NCI-H526 (cell line): ENCODE measurements around the gene LIG1.
"Not testable (repeated sequence)": the region's sequence is repeated elsewhere in the genome, so short reads cannot be mapped to it uniquely, and the experiment has no call there.

Experiments
- DNase-seq, 2 experiments: peaks; one replicate each; lab custom pipeline; 2025; lab: John Stamatoyannopoulos, UW

LIG1 gene

GRCh38 chr19:48121909-48122371, 48.2 kb downstream of the LIG1 start:
- no peak for DNase-seq

DNA sequence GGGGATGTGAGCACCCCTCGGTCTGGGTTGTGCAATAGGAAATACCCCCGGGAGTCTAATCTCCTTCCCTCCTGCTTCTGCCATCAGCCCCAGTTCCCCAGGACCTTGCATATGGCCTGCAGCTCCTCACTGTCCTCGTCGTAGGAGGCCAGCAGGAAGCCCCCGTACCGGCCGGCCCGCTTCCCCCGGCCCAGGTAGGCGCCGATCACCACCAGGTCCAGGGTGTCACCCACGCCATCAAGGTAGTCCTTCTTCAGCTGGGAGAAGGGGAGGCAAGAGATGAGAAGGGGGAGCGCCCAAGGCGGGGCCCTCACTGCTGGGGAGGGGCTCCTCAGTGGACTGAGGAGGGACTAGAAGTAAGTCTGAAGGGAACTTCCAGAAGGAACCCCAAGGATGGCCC, 49.1 kb downstream of the LIG1 start:
- DNase-seq, result no peak

GRCh38 chr19:48120505-48120904, 49.6 kb downstream of the LIG1 start:
- DNase-seq, result no peak

DNA sequence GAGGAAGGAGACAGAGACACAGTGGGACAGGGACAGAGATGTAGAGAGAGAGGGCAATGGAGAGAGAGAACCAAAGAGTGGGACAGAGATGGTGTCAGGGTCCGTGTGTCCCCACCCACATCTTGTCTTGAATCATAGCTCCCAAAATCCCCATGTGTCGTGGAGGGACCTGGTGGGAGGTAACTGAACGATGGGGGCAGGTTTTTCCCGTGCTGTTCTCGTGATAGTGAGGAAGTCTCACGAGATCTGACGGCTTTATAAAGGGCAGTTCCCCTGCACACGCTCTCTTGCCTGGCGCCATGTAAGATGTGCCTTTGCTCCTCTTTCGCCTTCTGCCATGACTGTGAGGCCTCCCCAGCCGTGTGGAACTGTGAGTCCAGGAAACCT, 52.0 kb downstream of the LIG1 start:
- no peak for DNase-seq

DNA sequence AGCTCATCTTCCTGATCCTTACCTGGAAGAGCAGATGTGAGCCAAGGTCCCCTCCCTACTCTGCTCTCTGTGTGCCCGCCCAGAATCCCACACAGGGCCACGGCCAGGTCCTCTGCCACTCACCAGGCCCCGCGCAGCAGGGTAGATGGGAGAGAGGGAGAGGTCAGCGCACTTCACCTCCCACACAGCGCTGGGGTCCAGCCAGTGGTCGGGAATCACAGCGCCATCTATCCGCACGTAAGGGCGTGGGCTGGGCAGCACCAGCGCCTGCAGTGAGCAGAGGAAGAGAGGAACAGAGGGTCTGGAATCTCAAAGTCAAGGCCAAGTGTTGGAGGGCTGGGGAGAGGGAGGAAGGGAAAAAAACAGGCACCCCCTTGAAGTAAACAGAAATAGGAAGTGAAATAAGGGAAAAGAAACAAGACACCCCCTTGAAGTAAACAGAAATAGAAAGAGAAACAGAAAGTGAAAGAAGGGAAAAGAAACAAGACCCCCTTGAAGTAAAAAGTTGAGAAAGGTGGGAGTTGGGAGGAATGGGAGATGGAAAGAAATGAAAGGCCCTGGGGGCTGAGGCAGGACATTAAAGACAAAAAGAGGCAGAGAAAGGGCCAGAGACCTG, 52.5 kb downstream of the LIG1 start:
- no peak for DNase-seq

GRCh38 chr19:48113190-48113917, 56.8 kb downstream of the LIG1 start:
- DNase-seq, result no peak

- peak; percentile 5 to 12 for DNase-seq
Observed at GRCh38 chr19:48111280-48111679, 58.9 kb downstream of the LIG1 start.

- peak; percentile 75 to 95 for DNase-seq
Observed at GRCh38 chr19:48110350-48110966, 59.7 kb downstream of the LIG1 start, which contains the start of gene PLA2G4C. TSS of gene PLA2G4C (minus strand) at chr19:48110817. CDS start at chr19:48106529, 4,288 bp downstream.

DNA sequence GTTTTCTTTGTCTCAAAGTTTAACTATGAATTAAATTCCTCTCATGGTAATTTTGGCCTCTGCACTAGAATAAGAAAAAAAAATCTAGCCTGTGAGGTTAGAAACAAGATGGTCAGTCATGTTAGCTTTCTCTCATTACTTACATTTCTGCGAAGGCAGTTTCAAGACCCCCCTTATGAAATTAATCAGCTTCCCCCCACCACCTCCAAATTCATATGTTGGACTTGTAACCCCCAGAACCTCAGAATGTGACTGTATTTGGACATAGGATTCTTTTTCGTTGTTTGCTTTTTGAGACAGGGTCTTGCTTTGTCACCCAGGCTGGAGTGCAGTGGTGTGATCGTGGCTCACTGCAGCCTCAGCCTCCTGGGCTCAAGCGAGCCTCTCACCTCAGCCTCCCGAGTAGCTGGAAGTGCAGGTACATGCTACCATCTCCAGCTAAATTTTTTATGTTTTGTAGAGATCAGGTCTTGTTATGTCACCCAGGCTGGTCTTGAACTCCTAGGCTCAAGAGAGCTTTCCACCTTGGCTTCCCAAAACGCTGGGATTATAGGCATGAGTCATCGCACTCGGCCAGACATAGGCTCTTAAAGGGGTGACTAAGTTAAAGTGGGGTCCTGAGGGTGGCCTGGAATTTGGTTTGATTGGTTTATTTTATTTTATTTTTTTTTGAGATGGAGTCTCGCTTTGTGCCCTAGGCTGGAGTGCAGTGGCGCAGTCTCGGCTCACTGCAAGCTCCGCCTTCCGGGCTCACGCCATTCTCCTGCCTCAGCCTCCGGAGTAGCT, 61.0 kb downstream of the LIG1 start:
- no peak for DNase-seq

DNA sequence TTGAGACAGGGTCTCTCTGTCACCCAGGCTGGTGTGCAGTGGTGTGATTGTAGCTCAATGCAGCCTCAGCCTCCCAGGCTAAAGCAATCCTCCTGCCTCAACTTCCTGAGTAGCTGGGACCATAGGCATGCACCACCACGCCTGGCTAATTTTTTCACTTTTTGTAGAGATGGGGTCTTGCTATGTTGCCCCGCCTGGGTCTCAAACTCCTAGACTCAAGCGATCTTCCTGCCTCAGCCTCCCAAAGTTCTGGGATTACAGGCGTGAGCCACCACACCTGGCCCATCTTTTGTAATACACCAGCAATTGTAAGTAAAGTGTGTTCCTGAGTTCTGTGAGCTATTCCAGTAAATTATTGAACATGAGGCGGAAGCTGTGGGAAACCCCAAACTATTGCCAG, 66.2 kb downstream of the LIG1 start:
- DNase-seq, result no peak

DNA sequence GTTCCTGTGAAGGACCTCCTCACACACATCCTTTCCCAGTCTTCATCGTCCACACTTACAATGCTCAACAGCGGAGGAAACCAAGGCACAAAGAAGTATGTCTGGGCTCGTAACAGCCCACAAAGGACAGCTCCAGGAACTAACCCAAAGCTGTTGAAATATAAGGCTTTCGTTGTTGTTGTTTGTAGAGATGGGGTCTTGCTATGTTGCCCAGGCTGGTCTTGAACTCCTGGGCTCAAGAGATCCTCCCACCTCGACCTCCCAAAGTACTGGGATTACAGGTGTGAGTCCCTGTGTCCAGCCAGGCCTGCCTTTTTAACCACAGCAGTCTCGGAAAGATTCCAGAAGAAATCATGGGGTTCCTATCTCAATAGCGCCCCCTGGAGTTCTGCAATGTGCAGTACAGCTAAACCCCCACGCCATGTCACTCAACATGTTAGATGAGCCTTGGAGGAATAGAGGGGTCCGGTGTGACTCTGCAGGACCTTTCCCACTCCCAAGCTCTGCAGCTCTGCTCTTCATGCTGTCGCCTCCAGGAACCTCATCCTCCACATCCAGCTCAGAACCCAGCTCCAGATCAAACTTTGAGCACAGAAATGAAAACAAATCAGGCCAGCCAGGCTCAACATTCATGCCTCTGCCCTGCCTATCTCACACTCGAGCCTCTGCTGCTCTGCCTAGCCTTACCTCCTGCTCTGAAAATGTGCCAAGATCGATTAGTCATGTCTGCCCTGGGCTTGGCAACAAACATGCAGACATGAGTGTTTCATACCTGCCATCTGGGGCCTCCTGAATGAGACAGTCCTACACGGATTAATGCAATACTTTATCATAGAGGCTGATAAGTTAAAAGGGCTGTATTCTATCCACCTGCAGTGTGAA, 67.0 kb downstream of the LIG1 start:
- DNase-seq, result peak; percentile 54 to 73

DNA sequence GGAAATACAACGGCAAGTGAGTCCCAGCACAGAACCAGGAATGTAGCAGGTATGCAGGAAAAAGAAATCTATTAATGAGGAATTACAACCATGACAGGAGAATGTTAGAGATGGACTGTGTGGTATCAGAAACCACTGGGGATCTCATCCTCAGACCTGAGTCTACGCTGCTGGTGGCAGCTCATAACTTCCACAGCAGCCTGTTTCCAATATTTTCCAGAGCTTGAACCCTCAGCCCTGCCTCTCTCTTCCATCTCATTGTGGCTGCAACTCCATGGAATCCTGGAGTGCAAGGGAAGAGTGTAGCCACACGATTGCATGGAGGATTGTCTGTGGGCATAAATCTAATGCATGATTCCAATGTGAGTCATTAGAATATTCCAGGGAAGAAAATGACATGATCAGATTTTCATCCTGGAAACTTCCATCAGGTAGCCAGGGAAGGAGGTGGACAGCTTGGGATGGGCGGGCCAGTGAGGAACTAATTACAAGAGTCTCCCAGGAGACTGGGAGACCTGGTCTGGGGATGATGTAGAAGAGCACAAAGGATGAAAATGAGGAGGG, 74.5 kb downstream of the LIG1 start:
- no peak for DNase-seq

GRCh38 chr19:48094855-48095203, 75.3 kb downstream of the LIG1 start:
- no peak for DNase-seq

GRCh38 chr19:48094129-48094854, 75.9 kb downstream of the LIG1 start:
- DNase-seq, result no peak

DNA sequence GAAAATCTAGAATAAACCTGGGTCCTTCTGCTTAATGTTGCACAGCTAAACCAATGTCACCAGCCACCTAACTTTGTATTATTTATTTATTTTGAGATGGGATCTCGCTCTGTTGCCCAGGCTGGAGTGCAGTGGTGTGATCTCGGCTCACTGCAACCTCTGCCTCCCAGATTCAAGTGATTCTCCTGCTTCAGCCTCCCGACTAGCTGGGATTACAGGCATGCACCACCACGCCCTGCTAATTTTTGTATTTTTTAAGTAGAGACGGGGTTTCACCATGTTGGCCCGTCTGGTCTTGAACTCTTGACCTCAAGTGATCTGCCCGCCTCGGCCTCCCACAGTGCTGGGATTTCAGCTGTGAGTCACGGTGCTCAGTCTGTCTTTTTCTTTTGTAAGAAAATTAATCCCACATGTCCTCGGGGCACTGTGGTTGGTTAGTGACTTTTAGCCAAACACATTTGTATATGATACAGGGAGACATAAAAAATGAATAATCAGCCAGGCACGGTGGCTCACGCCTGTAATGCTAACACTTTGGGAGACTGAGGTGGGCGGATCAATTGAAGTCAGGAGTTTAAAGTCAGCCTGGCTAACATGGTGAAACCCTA, 78.9 kb downstream of the LIG1 start:
- not testable (repeated sequence) for DNase-seq

DNA sequence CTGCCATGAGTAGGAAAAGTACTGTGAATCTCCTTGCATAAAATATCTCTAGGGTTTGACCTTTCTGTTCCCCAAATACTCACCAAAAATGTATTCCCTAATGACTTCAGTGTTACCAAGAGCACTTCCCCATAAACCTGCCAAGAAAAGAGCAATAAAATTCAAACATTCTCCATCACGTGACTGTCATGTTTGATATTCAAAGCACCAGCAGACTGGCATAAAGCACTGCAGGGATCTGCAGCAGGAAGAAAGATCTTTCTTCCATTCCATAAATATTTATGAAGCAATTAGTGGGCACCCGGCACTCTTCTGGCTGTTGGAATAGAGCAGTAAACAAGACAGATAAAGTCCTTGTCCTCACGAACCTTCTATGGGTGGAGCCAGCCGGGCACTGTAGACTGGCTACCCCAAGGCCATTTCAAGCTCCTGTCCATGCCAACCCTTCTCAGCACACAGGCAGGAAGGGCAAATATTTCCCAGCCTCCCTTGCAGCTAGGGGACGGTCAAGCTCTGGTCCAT, 79.8 kb downstream of the LIG1 start:
- DNase-seq, result peak; percentile 92 to 97

DNA sequence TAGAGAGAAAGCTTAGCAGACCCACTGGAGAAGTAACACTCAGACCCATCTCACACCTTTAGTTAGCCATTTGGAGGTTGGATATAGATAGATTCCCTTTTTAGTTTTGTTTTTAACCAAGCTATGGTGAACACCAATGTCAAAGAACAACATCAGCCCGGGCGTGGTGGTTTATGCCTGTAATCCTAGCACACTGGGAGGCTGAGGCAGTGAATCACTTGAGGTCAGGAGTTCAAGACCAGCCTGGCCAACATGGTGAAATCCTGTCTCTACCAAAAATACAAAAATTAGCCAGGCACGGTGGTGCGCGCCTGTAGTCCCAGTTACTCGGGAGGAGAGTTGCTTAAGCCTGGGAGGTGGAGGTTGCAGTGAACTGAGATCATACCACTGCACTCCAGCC, 81.2 kb downstream of the LIG1 start:
- DNase-seq, result not testable (repeated sequence)

DNA sequence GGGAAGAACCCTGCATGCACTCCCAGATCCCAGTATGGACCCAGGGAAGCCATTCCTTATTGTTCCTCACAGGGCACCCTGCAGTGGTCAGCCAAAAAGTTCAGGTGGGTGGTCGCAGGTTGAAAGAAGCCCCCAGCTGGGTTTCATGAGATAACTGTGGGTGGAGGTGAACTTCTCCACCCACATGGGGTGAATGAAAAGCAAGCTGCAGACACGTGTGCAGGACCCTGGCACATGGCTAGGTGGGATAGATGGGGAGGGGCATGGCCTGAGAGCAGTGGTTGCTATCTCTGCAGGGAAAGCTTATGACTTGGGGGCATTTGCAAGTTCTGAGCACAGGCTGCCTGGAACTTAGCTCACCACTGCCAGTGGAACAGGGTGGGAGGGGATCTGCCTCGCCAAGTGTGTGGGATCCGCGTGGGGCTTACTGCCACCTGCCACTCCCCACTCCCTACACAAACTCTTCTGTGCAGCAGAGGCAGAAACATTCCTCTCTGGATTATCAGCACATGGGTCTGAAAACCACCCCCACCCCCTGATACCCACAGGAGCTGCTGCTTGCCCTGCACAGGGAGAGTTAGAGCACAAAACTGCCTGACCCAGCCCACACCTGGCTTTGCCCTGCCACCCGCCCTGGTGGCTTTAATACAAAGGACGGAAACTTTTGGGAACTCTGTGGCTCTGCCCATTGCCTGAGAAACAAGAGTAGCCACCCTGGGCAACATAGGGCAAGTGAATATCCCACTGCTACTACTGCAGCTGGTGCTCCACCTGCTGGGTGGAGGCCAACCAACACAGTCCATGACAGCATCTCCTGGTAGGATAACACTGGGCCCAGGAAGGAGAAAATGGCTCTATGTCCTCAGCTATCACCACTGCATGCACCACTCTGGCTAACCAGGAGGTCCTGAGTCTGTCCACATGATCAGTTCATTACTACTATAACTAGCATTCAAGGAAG, 84.0 kb downstream of the LIG1 start:
- no peak for DNase-seq

- peak; percentile 86 to 93 for DNase-seq
Observed at GRCh38 chr19:48085076-48085475, 85.1 kb downstream of the LIG1 start.
